Measurements from ENCODE around the gene COG5.

Gene COG5

GRCh38 chr7:107453388-107453787, 110.3 kb downstream of the COG5 start:
- DNase-seq: no peak

- no peak for DNase-seq
These were observed 112.8 kb downstream of the COG5 start for GRCh38 chr7:107450970-107451369.

GRCh38 chr7:107446988-107447387, 116.7 kb downstream of the COG5 start:
- no peak for DNase-seq

GRCh38 chr7:107446531-107446930, 117.2 kb downstream of the COG5 start:
- no peak for DNase-seq

DNA sequence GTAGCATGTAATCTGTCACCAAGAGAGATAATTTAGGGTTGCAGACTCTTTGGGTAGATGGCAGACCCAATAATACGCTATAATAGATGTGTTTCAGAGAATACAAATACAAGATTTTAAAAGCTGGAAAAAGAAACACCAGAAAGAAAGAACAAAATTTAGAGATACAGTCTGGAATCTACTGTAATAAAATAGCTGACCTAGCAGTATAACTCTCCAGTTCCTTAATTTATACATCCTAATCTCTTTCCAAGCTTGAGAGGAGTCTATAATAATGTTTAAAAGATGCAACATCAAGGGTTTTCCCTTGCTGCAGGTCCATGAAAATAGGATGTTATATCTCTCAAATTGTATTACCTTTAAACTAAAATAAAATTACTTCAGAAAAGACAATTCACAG, 121.0 kb downstream of the COG5 start:
- no peak for DNase-seq

- DNase-seq: no peak
These were observed 121.9 kb downstream of the COG5 start for GRCh38 chr7:107441581-107442422.

DNA sequence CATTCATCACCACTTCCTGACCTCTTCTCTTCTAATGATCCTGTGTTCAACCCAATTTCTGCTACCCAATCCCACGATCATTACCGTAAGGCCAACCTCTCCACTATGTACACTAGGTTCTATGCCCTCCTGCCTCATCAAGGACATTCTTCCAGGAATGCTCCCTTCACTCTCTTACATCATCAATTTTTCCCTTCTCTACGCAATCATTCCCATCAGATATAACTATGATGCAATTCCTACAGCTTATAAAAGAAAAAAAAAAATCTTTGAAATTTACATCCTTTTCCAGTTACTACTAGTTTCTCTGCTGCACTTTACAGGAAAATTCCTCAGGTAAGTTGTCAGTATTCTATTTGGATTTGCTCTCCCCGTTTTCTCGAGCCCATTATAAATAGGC, 124.7 kb downstream of the COG5 start:
- no peak for DNase-seq

GRCh38 chr7:107435749-107436148, 128.0 kb downstream of the COG5 start:
- no peak for DNase-seq

GRCh38 chr7:107432261-107432660, 131.5 kb downstream of the COG5 start:
- no peak for DNase-seq

- no peak for DNase-seq
These were observed 133.7 kb downstream of the COG5 start for GRCh38 chr7:107430057-107430456.

GRCh38 chr7:107428642-107429041, 135.1 kb downstream of the COG5 start:
- DNase-seq: no peak

- DNase-seq: no peak
These were observed 136.3 kb downstream of the COG5 start for GRCh38 chr7:107427462-107427861.

DNA sequence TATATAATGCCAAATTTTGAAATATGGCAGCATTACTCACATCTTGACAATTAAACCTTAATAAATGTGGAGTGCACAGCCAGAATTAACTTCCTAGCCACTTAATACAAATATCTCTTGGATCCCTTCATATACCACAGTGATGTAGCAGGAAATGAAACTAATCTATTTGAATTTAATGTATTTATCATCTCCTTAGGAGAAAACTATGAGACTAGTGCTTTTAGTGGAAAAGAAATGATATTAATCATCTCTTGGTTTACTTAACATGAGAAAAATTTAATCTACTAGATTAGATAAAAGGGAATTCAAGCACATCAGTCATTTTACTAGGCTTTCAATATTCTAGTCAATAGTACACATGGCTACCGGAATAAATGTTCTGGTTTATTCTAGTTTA, 149.5 kb downstream of the COG5 start:
- DNase-seq: no peak

DNA sequence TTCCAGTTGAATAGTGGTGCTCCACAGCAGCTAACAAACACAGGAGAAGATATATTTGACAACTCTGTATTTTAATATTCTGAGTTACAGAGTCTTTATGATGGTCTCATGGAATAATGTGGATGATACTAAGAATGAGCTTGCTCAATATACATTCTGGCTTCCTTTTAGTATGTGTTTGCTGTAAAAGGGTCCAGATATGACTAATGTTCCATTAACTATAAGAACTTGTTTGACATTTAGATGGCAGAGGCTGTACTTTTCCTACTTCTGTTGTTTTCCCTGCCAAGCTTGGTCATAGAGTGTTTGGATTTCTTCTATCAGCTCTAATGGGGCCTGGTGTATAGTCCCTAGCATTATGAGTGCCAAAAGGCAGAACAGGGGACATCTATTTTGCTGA, 155.4 kb downstream of the COG5 start:
- DNase-seq: no peak

DNA sequence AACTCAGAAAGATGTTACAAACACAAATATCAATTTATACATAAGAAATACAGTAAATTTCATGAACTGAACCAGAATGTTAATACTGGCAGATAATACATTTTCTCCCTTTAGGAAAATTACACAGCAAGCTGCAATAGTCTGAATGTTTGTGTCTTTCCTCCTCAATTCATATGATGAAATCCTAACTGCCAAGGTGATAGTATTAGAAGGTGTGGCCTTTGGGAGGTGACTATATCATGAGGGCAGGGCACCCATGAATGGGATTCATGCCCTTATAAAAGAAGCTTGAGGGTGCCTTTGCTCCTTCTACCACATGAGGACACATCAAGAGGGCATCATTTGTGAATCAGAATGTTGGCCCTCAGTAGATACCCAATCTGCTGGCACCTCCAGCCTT, 158.2 kb downstream of the COG5 start:
- DNase-seq: no peak

- no peak for DNase-seq
These were observed 158.8 kb downstream of the COG5 start for GRCh38 chr7:107404740-107405537.

GRCh38 chr7:107398161-107398560, 165.6 kb downstream of the COG5 start:
- no peak for DNase-seq

GRCh38 chr7:107396990-107397389, 166.7 kb downstream of the COG5 start:
- no peak for DNase-seq

- no peak for DNase-seq
These were observed 167.6 kb downstream of the COG5 start for GRCh38 chr7:107396081-107396480.

DNA sequence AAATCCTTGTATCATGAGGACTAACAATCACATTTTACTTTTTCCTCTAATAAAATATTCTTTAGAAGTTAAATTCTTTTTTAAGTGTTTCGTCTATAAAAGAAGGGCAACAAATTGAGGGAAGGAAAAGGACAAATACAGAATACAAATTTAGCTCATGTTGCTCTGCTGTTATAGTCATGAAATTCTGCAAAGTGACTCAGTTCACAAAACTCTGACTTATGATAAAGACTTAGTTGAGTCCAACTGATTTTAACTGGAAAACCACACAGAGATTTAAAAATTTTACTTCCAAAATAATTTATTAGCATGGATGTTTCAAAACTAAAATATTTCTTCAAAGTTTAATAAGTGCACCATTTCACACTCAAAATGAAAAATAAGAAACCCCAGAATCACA, 168.9 kb downstream of the COG5 start:
- DNase-seq: no peak

DNA sequence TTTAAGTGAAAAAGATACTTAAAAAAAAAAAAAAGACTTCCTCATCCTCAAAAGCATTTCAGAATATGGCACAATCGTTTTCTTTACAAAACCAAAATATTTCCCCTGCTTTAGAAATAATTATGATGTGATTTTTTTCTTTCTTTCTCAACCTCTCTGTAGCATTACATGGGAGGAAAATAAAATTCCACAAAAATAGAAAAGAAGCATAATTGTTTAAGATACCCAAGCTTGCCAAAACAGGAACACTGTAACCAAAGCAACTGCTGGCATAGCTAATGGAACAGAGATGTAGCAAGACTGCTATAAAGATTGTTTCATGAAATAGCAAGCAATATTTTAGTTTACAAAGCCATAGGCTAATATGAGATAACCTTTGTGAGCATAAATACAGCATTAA, 169.4 kb downstream of the COG5 start:
- no peak for DNase-seq

DNA sequence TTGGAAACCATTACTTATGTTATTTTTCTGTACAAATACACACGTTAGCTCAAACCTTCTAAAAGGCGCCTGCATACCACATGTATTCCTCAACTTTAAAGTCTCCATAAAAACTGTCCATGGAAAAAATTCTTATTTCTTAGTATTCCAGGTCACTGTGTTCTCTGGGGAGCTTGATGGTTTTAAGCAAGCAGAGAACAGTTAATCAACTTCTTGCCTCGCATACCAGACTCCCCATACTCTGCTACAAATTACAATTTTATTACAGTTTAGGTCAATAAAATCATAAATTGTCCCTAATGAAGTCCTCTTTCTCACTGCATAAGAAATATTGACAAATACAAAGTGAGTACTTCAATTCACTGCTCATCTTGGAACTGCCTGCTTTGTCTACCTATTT, 170.9 kb downstream of the COG5 start:
- no peak for DNase-seq

DNA sequence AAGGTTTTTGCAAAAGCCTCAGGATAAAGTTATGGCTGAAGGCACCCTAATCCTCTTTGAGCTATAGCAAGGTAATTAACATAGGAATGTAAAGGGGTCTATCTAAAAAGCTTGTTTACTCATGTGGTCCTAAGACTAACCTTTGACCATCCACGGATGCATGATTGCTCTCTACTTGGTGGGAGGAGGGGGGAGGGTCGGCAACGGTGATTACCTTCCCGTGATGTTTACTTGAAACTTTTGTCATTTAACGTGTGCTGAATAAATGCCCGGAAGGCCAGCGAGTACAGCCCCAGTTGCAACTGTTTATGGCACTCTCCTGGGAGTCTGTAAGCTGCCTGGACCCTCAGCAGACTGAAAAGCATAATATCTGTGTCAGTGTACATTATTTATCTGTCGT, 172.8 kb downstream of the COG5 start:
- no peak for DNase-seq

DNA sequence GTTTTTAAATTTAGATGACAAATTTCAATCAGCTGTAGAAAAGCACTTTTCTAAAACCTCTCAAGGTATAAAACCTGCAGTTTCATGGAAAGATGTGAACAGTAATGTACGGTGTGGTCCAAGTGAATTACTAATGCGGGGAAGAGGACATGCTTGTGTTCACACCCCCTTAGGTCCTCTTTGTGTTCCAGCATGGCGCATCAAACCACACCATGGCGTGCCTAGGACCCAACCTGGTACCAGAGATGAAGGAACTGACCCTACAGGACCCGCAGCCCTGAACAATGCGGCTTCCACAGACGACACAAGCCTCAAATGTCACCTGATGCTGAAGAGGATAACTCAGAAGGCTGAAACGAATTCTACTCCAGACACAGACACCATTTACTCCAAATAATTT, 175.1 kb downstream of the COG5 start:
- no peak for DNase-seq

Data from NK-92 treated with Interleukin-12 subunit alpha and Interleukin-12 subunit beta, amount 100 ng/mL, for 24 hours (cell line).